Subcutaneous abdominal adipose tissue (tissue), 5 donors: ENCODE results near the gene NR1D1.

Experiments
- H3K27ac ChIP-seq: one replicate; pipeline ENCODE4 v1.7.0; 2013; ENCODE audit warnings: low read depth, mild to moderate bottlenecking, inconsistent platforms, low read length, moderate library complexity
- H3K27me3 ChIP-seq, 5 donors: one replicate each; pipeline ENCODE4 v1.7.0; 2013; ENCODE audit warnings: low read length in 5 of 5, inconsistent platforms in 1 of 5; ENCODE audit not compliant: control insufficient read depth in 5 of 5, insufficient read depth in 4 of 5
- H3K36me3 ChIP-seq, 5 donors: one replicate each; pipeline ENCODE4 v1.7.0; 2013; ENCODE audit warnings: low read length in 5 of 5; ENCODE audit not compliant: control insufficient read depth in 5 of 5, insufficient read depth in 5 of 5
- H3K4me1 ChIP-seq, 5 donors: one replicate each; pipeline ENCODE4 v1.7.0; 2013; ENCODE audit warnings: low read length in 5 of 5, mild to moderate bottlenecking in 3 of 5, moderate library complexity in 1 of 5; ENCODE audit not compliant: control insufficient read depth in 5 of 5, insufficient read depth in 5 of 5
- H3K4me3 ChIP-seq, 5 donors: one replicate each; pipeline ENCODE4 v1.7.0; 2013; ENCODE audit warnings: low read length in 5 of 5, low read depth in 1 of 5
- H3K9ac ChIP-seq, 5 donors: one replicate each; pipeline ENCODE4 v1.7.0; 2013; ENCODE audit warnings: low read length in 5 of 5, mild to moderate bottlenecking in 4 of 5, moderate library complexity in 3 of 5
- H3K9me3 ChIP-seq, 5 donors: one replicate each; pipeline ENCODE4 v1.7.0; 2013; ENCODE audit warnings: low read length in 5 of 5; ENCODE audit not compliant: control insufficient read depth in 5 of 5
- donor health status: healthy.
- donor health status: healthy.
- donor health status: healthy.
- donor health status: healthy.
- donor health status: healthy.

NR1D1 gene

DNA sequence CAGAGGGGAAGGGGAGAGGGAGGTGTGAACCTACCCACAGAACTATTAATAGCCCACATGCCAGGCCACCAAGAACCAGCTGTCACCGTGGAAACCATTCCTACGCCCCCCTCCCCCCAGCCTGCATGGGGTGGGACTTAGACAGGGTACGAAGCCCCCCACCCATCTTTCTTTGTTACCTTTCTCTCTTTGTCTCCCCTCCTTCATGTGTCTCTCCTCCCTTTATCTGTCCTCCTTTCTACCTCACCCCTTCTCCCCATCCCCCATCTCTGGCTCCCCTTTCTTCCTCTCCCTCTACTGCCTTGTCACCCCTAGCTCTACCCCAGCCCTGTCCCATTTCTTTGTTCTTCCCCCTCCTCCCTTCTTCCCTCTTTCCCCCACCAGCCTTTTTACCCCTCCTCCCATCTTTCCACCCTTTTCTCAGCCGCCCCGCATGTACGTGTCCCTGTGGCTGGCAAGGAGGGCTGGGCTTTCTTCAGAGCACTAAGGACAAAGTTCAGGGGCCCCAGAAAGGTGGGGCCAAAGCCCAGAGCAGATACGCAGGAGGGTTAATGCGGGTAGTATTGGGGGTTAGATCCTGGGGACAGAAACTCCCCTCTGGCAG, 29.6 kb downstream of the NR1D1 start:
- Histone ChIP-seq H3K9me3 (no peaks in the 10 kb centered on the region), H3K4me1 (peaks cover 52 to 99% (median 96%) of the 10 kb centered on the region in 5 donors)

DNA sequence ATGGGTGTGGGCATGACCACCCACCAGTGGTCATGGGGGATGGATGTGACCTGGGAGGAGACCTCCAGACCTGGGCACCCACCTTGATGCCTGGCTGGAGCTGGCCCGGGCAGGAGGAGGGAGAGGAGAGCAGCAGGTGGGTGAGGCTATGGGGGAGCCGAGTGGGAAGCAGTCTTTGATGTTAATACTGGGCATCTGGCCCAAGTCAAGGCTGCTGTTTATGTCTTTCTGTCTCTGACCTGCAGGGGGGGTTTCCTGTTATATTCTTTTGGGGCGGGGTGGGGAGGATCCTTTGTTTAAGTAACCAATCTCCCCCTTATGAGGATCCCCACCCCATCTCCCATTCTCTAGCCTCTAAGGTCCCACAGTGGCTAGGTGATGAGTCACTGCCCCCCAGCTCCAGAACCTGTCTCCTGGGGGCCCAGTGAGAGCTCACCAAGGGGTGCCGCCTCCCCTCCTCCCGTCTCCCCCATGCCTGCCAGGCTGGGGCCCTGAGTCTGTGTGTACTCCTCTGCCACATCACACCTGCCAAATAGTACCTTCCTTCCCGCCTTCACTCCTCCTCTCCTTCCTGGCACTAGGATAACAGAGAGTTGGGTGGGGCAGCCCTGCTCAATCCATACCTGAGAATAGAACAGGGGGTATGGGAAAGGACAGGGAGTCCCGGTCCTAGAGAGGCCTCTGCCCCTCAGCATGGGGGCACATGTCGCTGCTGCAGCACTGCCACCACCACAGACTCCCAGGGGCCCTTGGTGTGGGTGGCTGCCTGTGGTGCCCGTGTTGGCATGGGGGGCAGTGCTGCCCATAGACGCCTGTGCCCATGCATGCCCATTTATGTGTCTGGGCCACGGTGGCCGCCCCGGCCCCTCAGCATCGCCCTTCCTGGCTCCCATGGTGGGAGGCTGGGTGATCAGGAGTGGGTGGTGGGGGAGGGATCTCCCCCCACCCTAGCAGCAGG, 30.4 kb downstream of the NR1D1 start:
- H3K4me3 ChIP-seq: peak overlapping the region; percentile 54 to 76 (median 61)
- peaks cover 52 to 99% (median 95%) of the 10 kb centered on the region in 5 donors for H3K4me1 ChIP-seq
- peaks cover 0 to 12% (median 8%) of the 10 kb centered on the region in 5 donors for H3K36me3 ChIP-seq
- H3K27ac ChIP-seq: peak overlapping the region; percentile 91
- H3K9ac ChIP-seq: peak overlapping the region in 4 of 5 donors; percentile 55 to 72 (median 64)
- no peaks in the 10 kb centered on the region for H3K27me3 ChIP-seq
- H3K9me3 ChIP-seq: no peaks in the 10 kb centered on the region

More for the DNA sequence above, 29.6 kb downstream of the NR1D1 start:
- peak overlapping the region; percentile 91 for H3K27ac ChIP-seq
- H3K27me3 ChIP-seq: no peaks in the 10 kb centered on the region
- H3K9ac ChIP-seq: peak overlapping the region in 4 of 5 donors; percentile 56 to 72 (median 64)
- H3K36me3 ChIP-seq: peaks cover 0 to 14% (median 8%) of the 10 kb centered on the region in 5 donors
- H3K4me3 ChIP-seq: peak overlapping the region; percentile 29 to 66 (median 54)

DNA sequence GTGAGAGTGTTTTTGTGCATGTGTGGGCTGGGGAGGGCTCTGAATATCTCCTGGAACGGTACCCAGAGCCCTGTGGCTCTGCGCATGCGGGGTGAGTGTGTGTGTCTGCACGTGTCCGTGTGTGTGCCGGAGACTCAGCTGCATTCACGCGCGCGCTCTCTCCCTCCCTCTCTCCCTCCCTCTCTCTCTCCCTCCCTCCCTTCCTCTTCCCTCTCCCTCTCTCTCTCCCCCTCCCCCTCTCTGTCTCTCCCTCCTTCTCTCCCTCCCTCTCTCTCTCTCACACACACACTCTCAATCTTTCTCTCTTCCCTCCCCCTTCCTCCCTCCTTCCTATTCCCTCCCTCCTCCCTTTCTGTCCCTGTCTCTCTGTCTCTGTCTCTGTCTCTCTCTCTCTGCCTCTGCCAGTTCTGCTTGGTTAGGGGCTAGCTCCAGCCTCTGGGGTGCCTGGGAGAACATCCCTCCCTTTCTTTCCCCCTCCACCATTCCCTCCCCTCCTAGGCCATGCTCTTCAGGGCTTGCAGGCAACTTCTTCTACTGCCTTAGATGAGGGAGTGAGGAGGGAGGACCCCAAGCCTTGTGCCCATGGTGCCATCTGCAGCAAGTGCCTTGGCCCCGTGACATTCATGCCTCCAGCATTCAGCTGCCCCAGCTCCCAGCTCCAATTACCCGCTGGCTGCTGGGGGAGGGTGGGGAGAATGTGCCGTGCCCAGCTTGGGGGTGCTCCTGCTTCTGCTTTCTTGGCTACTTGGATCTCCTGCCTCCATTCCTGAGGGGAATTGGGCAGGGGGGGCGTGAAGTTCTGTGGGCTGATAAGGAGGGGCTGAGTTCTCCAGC, 31.3 kb downstream of the NR1D1 start:
- Histone ChIP-seq H3K27ac (peak overlapping the region; percentile 91), H3K36me3 (peaks cover 0 to 4% (median under 1%) of the 10 kb centered on the region in 5 donors), H3K9me3 (no peaks in the 10 kb centered on the region), H3K4me3 (peak overlapping the region; percentile 54 to 76 (median 61)), H3K27me3 (no peaks in the 10 kb centered on the region), H3K9ac (peak overlapping the region; percentile 55 to 81 (median 71)), H3K4me1 (peaks cover 52 to 99% (median 95%) of the 10 kb centered on the region in 5 donors)

DNA sequence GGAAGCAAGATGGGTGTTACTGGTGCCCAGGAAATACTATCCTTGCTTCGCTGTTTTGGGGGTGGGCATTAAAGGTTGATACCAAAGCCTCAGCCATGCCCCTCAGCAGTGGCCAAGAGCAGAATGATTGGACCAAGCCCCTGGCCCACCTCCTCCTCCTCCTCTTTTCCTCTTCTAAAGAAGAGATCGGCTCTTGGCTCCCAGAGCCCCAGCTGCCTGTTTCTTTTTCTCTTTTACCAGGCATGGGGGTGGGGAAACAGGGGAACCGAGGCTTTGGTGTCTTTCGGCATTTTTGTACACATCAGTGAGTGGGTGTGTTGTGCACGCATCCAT, 31.8 kb downstream of the NR1D1 start:
- H3K4me3 ChIP-seq: peak overlapping the region; percentile 54 to 76 (median 61)
- peaks cover 52 to 98% (median 95%) of the 10 kb centered on the region in 5 donors for H3K4me1 ChIP-seq
- H3K9ac ChIP-seq: peak overlapping the region; percentile 5 to 81 (median 56)
- H3K36me3 ChIP-seq: peaks cover 0 to 4% (median 0%) of the 10 kb centered on the region in 5 donors
- H3K27ac ChIP-seq: peak overlapping the region; percentile 91
- no peaks in the 10 kb centered on the region for H3K27me3 ChIP-seq
- no peaks in the 10 kb centered on the region for H3K9me3 ChIP-seq

DNA sequence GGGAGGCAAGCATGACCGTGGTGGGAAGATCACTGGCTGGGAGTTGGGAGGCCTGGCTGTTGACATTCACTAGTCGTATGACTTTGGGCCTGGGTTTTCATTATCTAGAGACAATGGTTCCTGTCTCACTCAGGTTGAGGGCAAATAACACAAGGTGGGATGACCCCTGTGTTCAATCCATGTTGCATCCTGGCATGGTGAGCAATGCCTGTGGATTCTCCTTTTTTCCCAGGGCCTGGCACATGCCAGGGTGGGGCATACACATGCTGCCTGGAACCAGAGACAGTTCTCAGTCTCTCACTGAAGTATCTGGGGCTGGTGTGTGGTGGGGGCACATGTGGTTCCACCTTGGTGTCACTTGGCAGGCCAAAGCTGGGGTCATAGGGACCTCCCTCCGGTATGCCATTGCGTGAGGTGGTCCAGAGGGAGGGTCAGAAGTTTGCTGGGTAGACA, 32.2 kb downstream of the NR1D1 start:
- peak overlapping the region; percentile 91 for H3K27ac ChIP-seq
- peak overlapping the region; percentile 5 to 81 (median 56) for H3K9ac ChIP-seq
- H3K27me3 ChIP-seq: no peaks in the 10 kb centered on the region
- H3K36me3 ChIP-seq: peaks cover 0 to 4% (median 0%) of the 10 kb centered on the region in 5 donors
- H3K9me3 ChIP-seq: no peaks in the 10 kb centered on the region
- peak overlapping the region; percentile 54 to 76 (median 61) for H3K4me3 ChIP-seq
- H3K4me1 ChIP-seq: peaks cover 48 to 96% (median 93%) of the 10 kb centered on the region in 5 donors

DNA sequence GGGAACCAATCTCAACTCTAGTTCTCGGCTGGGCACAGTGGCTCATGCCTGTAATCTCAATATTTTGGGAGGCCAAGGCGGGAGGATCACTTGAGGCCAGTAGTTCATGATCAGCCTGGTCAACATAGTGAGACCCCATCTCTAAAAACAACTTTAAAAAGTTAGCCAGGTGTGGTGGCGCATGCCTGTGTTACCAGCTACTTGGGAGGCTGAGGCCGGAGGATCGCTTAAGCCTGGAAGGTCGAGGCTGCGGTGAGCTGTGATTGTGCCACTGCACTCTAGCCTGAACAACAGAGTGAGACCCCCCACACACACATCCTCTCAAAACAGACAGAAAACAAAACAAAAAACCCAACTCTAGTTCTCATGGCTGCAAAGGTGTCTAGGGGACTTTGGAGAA, 32.7 kb downstream of the NR1D1 start:
- peaks cover 45 to 92% (median 89%) of the 10 kb centered on the region in 5 donors for H3K4me1 ChIP-seq
- H3K9ac ChIP-seq: peak overlapping the region in 3 of 5 donors; percentile 38 to 55 (median 53)
- peak overlapping the region in 1 of 5 donors; percentile 61 for H3K4me3 ChIP-seq
- no peaks in the 10 kb centered on the region for H3K27me3 ChIP-seq
- peak overlapping the region; percentile 91 for H3K27ac ChIP-seq
- peaks cover 0 to 4% (median 0%) of the 10 kb centered on the region in 5 donors for H3K36me3 ChIP-seq
- H3K9me3 ChIP-seq: no peaks in the 10 kb centered on the region

DNA sequence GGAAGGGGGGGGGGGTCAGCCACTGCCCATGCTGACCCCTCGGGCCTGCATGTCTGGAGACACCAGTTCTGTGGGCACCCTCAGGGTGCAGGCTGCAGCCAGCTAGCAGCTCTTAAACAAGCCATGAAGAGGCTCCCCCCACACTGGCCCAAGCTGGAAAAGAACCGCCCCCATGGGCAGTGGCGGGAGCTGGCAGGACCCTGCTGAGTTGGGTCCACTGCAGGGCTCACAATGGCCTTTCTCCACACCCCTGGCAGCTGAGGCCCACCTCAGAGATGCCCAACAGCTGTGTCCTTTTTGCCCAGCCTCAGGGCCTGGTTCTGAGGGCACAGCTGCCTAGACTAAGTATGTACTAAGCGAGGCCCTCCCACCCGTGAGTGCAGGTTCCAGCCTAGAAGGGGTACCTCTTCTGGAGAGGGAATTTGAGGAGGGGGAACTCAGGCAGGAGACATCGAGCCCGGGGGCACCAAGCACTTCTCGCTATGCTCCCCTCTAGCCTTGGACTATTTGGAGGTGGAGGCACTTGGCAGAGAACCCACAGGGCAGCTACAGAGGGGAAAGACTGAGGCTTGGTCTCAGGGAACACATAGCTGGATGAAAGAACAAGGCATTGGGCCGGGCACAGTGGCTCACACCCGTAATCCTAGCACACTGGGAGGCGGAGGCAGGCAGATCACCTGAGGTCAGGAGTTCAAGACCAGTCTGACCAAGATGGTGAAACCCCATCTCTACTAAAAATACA, 34.4 kb downstream of the NR1D1 start:
- peaks cover 0 to 4% (median 0%) of the 10 kb centered on the region in 5 donors for H3K36me3 ChIP-seq
- no peaks in the 10 kb centered on the region for H3K27me3 ChIP-seq
- H3K9ac ChIP-seq: peak overlapping the region in 1 of 5 donors; percentile 45
- H3K4me3 ChIP-seq: no peak overlapping the region
- no peaks in the 10 kb centered on the region for H3K9me3 ChIP-seq
- H3K27ac ChIP-seq: peak overlapping the region; percentile 89
- peaks cover 36 to 80% (median 78%) of the 10 kb centered on the region in 5 donors for H3K4me1 ChIP-seq

DNA sequence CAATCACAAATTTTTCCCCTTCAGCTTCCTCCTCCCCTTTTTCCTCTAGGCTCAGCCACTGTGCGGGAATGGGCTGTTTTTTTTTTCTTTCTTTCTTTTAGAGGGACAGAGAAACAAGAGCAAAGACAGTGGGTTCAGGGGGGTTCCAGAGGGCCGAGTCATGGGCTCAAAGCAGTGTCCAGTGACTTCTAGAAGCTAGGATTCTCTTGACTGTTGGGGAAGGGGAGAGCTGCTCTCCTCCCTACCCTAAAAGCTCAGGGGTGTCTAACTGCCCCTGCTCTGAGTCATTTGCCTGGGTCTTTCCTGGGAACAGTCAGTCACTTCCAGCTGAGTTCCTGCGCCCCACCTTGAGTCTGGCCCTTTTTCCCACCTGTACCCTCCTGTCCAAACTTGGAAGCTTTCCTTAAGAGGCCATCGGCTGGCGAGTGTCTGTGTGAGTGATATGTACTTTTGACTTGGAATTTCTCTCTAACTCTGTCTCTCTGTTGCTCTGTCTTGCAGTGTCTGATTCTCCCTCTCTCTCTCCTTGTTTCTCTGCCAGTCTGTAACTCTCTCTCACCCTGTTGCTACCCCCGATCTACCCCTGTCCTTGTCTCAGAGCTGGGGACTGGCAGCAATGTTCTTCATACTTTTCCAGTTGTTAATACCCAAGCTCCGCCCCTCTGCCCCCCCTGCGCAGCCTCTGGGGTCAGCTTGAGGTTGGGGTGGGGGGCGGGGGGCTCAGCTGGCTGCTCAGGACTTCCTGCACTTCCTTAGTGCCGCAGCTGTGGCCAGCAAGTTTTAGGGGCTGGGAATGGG, 35.2 kb downstream of the NR1D1 start:
- H3K36me3 ChIP-seq: peaks cover 0 to 4% (median 0%) of the 10 kb centered on the region in 5 donors
- H3K4me3 ChIP-seq: peak overlapping the region; percentile 90 to 99 (median 96)
- H3K4me1 ChIP-seq: peaks cover 32 to 73% (median 70%) of the 10 kb centered on the region in 5 donors
- peak overlapping the region; percentile 89 for H3K27ac ChIP-seq
- H3K9ac ChIP-seq: peak overlapping the region in 4 of 5 donors; percentile 52 to 93 (median 64)
- H3K9me3 ChIP-seq: no peaks in the 10 kb centered on the region
- H3K27me3 ChIP-seq: no peaks in the 10 kb centered on the region
